GM23338 (cell line): Measurements from ENCODE around the gene PIANP. TPM values are rescaled to one million over a fixed set of nuclear protein-coding genes. Genes with fewer than 3 reads are reported as not detected.
A peak's percentile ranks its signal among the peaks of the same experiment; 100 is the strongest.

Source experiments
- ATAC-seq: fragments of 200-7000 bp; cut with Tn5 transposase; 3 replicates; pipeline ENCODE4 v1.9.1; 2020
- DNase-seq: peaks from one replicate; pipeline ENCODE4 v3.0.0-alpha.2; 2015; ENCODE audit warnings: low spot score
- H2AFZ ChIP-seq: fragments of 200-600 bp; sonication (generic); 2 replicates; pipeline ENCODE4 v1.8.0; 2016; ENCODE audit warnings: antibody characterized with exemption, mild to moderate bottlenecking, moderate library complexity
- H3F3A ChIP-seq: fragments of 200-600 bp; sonication (generic); replicated peaks from 2 replicates; pipeline ENCODE4 v1.8.0; 2017; ENCODE audit warnings: antibody characterized with exemption, mixed run types, low read depth
- H3K27ac ChIP-seq: fragments of 200-600 bp; sonication (generic); 2 replicates; pipeline ENCODE4 v1.6.1; 2016; ENCODE audit warnings: low read depth
- H3K27me3 ChIP-seq: fragments of 200-600 bp; sonication (generic); 2 replicates; pipeline ENCODE4 v1.8.0; 2016; ENCODE audit warnings: mild to moderate bottlenecking, mixed run types, moderate library complexity; ENCODE audit not compliant: insufficient read depth
- H3K36me3 ChIP-seq: fragments of 200-600 bp; sonication (generic); 2 replicates; pipeline ENCODE4 v1.8.0; 2016; ENCODE audit warnings: mild to moderate bottlenecking; ENCODE audit not compliant: insufficient read depth
- H3K4me1 ChIP-seq: fragments of 200-600 bp; sonication (generic); 2 replicates; pipeline ENCODE4 v1.8.0; 2016; ENCODE audit warnings: mild to moderate bottlenecking, moderate library complexity; ENCODE audit not compliant: insufficient read depth
- H3K4me2 ChIP-seq: fragments of 200-600 bp; sonication (generic); 2 replicates; pipeline ENCODE4 v1.7.1; 2017; ENCODE audit warnings: mixed run types
- H3K4me3 ChIP-seq: fragments of 200-600 bp; sonication (generic); 2 replicates; pipeline ENCODE4 v1.6.1; 2016; ENCODE audit warnings: mixed run types
- H3K79me2 ChIP-seq: fragments of 200-600 bp; sonication (generic); replicated peaks from 2 replicates; pipeline ENCODE4 v1.8.0; 2017; ENCODE audit warnings: mild to moderate bottlenecking; ENCODE audit not compliant: insufficient read depth
- H3K9me2 ChIP-seq: fragments of 200-600 bp; sonication (generic); 2 replicates; pipeline ENCODE4 v1.8.0; 2017; ENCODE audit not compliant: insufficient read depth
- H4K20me1 ChIP-seq: fragments of 200-600 bp; sonication (generic); replicated peaks from 2 replicates; pipeline ENCODE4 v1.8.0; 2017; ENCODE audit warnings: mild to moderate bottlenecking; ENCODE audit not compliant: insufficient read depth
- H3K27ac Mint-ChIP-seq: 2 replicates; pipeline ENCODE4 v1.8.0; 2020; ENCODE audit warnings: inconsistent platforms, mild to moderate bottlenecking, moderate library complexity, mixed read lengths
- H3K27me3 Mint-ChIP-seq: 3 replicates; pipeline ENCODE4 v1.8.0; 2022; ENCODE audit warnings: low read depth, mild to moderate bottlenecking, moderate library complexity, mixed read lengths, inconsistent platforms; ENCODE audit not compliant: insufficient read depth, poor library complexity
- H3K36me3 Mint-ChIP-seq: 3 replicates; pipeline ENCODE4 v1.8.0; 2021; ENCODE audit warnings: low read depth, mild to moderate bottlenecking, inconsistent platforms, moderate library complexity, mixed read lengths
- H3K4me1 Mint-ChIP-seq: 3 replicates; pipeline ENCODE4 v1.8.0; 2020; ENCODE audit warnings: mild to moderate bottlenecking, inconsistent platforms, mixed read lengths
- H3K4me3 Mint-ChIP-seq: 3 replicates; pipeline ENCODE4 v1.8.0; 2021; ENCODE audit warnings: moderate library complexity, mild to moderate bottlenecking, inconsistent platforms, mixed read lengths
- H3K9me3 Mint-ChIP-seq: 3 replicates; pipeline ENCODE4 v1.8.0; 2020; ENCODE audit warnings: moderate library complexity, mild to moderate bottlenecking, inconsistent platforms, mixed read lengths
- CTCF ChIP-seq, 2 experiments: fragments of 200-600 bp in 1 of 2; sonication (generic) in 1 of 2; conservative IDR thresholded peaks; 2 replicates each; pipeline versions ENCODE4 v1.5.1 to v1.6.1; 2016 to 2017; ENCODE audit warnings: antibody characterized with exemption in 2 of 2, low read depth in 2 of 2, mild to moderate bottlenecking in 2 of 2, moderate library complexity in 1 of 2
- REST ChIP-seq: IDR thresholded peaks from one replicate; pipeline ENCODE4 v1.6.1; 2018; ENCODE audit warnings: antibody characterized with exemption; ENCODE audit not compliant: unreplicated experiment
- polyA plus RNA-seq: library from polyadenylated mRNA; unstranded; fragments of >200 nt; fragmentation: Nextera tagmentation; extraction: Ambion mirVana; gene quantifications from 2 replicates; pipeline ENCODE4 v1.2.1, GENCODE V29; 2016
- total RNA-seq: library from RNA; depleted of rRNA; stranded (reverse); fragments of >200 nt; shearing (Covaris generic); gene quantifications from 2 replicates; pipeline ENCODE4 v1.2.3, GENCODE V29; 2014
- TF ChIP-seq, protein P1 (sequence below): fragments of 250-450 bp; sonication (Bioruptor Pico); IDR thresholded peaks from 2 replicates; pipeline ENCODE4 v1.5.0; 2020; ENCODE audit warnings: mild to moderate bottlenecking, moderate library complexity

Gene PIANP
- total and polyA plus RNA-seq, 2 experiments from 2014 or later, result 2.2 to 6.4 TPM

- DNase-seq (peak; percentile 62), ATAC-seq (no peak)
- no peak overlapping the region for H3K4me2 ChIP-seq
- H3K4me1 ChIP-seq, result no peaks in the 10 kb centered on the region
- no peak overlapping the region for H3K4me3 ChIP-seq
- no peaks in the 10 kb centered on the region for H3K27me3 ChIP-seq
- H3K79me2 ChIP-seq, result no peaks in the 10 kb centered on the region
- H3K27ac ChIP-seq, result no peak overlapping the region
- H3K9me3 Mint-ChIP-seq, result no peaks in the 10 kb centered on the region; the same call in 2 of the 3 replicates
- no peak overlapping the region for H3K27ac Mint-ChIP-seq
- H3K9me2 ChIP-seq, result no peaks in the 10 kb centered on the region
- TF ChIP-seq CTCF (conservative IDR thresholded peaks at IDR 0.05; ENCODE audit: low read depth in 2 of 2), result peak; percentile 39 to 49
- TF ChIP-seq, protein P1, sequence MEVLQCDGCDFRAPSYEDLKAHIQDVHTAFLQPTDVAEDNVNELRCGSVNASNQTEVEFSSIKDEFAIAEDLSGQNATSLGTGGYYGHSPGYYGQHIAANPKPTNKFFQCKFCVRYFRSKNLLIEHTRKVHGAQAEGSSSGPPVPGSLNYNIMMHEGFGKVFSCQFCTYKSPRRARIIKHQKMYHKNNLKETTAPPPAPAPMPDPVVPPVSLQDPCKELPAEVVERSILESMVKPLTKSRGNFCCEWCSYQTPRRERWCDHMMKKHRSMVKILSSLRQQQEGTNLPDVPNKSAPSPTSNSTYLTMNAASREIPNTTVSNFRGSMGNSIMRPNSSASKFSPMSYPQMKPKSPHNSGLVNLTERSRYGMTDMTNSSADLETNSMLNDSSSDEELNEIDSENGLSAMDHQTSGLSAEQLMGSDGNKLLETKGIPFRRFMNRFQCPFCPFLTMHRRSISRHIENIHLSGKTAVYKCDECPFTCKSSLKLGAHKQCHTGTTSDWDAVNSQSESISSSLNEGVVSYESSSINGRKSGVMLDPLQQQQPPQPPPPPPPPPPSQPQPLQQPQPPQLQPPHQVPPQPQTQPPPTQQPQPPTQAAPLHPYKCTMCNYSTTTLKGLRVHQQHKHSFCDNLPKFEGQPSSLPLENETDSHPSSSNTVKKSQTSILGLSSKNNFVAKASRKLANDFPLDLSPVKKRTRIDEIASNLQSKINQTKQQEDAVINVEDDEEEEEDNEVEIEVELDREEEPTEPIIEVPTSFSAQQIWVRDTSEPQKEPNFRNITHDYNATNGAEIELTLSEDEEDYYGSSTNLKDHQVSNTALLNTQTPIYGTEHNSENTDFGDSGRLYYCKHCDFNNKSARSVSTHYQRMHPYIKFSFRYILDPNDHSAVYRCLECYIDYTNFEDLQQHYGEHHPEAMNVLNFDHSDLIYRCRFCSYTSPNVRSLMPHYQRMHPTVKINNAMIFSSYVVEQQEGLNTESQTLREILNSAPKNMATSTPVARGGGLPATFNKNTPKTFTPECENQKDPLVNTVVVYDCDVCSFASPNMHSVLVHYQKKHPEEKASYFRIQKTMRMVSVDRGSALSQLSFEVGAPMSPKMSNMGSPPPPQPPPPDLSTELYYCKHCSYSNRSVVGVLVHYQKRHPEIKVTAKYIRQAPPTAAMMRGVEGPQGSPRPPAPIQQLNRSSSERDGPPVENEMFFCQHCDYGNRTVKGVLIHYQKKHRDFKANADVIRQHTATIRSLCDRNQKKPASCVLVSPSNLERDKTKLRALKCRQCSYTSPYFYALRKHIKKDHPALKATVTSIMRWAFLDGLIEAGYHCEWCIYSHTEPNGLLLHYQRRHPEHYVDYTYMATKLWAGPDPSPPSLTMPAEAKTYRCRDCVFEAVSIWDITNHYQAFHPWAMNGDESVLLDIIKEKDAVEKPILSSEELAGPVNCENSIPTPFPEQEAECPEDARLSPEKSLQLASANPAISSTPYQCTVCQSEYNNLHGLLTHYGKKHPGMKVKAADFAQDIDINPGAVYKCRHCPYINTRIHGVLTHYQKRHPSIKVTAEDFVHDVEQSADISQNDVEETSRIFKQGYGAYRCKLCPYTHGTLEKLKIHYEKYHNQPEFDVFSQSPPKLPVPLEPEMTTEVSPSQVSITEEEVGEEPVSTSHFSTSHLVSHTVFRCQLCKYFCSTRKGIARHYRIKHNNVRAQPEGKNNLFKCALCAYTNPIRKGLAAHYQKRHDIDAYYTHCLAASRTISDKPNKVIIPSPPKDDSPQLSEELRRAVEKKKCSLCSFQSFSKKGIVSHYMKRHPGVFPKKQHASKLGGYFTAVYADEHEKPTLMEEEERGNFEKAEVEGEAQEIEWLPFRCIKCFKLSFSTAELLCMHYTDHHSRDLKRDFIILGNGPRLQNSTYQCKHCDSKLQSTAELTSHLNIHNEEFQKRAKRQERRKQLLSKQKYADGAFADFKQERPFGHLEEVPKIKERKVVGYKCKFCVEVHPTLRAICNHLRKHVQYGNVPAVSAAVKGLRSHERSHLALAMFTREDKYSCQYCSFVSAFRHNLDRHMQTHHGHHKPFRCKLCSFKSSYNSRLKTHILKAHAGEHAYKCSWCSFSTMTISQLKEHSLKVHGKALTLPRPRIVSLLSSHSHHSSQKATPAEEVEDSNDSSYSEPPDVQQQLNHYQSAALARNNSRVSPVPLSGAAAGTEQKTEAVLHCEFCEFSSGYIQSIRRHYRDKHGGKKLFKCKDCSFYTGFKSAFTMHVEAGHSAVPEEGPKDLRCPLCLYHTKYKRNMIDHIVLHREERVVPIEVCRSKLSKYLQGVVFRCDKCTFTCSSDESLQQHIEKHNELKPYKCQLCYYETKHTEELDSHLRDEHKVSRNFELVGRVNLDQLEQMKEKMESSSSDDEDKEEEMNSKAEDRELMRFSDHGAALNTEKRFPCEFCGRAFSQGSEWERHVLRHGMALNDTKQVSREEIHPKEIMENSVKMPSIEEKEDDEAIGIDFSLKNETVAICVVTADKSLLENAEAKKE (CRISPR knock-in tag), result no peak
- no peaks in the 10 kb centered on the region for H3K27me3 Mint-ChIP-seq
- H3K4me1 Mint-ChIP-seq, result no peaks in the 10 kb centered on the region
- peaks cover 10% of the 10 kb centered on the region for H3K36me3 ChIP-seq
- peaks cover 7% of the 10 kb centered on the region; the same call in 1 of the 2 replicates for H4K20me1 ChIP-seq
- H3K36me3 Mint-ChIP-seq, result peaks cover 39% of the 10 kb centered on the region
- H2AFZ ChIP-seq, result no peak overlapping the region
- peaks cover 15% of the 10 kb centered on the region; the same call in 1 of the 2 replicates for H3F3A ChIP-seq
- no peak overlapping the region; the same call in 2 of the 3 replicates for H3K4me3 Mint-ChIP-seq
Measured at GRCh38 chr12:6652391-6652790, 48.2 kb downstream of the PIANP start.

DNA sequence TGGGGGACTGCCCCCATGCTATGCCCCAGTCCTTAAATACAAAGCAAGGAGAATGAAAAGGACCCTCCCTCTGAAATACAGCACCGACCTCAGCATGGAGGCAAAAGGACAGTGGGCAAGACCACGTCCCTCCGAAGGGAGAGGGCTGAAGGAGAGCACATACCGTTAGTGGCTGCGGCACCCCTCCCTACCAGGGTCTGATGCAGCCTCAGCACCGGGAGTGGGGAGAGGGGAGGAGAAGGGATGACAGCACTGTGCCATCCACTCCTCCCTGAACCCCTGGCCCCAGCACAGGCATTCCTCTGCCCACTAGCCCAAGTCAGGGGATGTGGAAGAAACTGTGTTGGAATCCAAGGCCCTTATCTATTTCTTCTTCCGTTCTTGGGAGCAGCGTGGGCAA is 49.8 kb downstream of the PIANP start:
- Histone ChIP-seq H2AFZ (no peak overlapping the region), H3K9me2 (no peaks in the 10 kb centered on the region), H3K4me1 (no peaks in the 10 kb centered on the region), H3K4me2 (no peak overlapping the region), H3K27me3 (peaks cover 11% of the 10 kb centered on the region), H3K79me2 (no peaks in the 10 kb centered on the region), H3K4me3 (no peak overlapping the region), H3K27ac (no peak overlapping the region), H3F3A (peaks cover 15% of the 10 kb centered on the region; the same call in 1 of the 2 replicates), H3K36me3 (peaks cover 10% of the 10 kb centered on the region), H4K20me1 (peaks cover 7% of the 10 kb centered on the region; the same call in 1 of the 2 replicates)
- Mint-ChIP-seq H3K4me3 (no peak overlapping the region), H3K27ac (no peak overlapping the region), H3K9me3 (no peaks in the 10 kb centered on the region), H3K27me3 (no peaks in the 10 kb centered on the region), H3K36me3 (peaks cover 33% of the 10 kb centered on the region), H3K4me1 (no peaks in the 10 kb centered on the region)
- no peak for ATAC-seq
- DNase-seq, result no peak
- no peak for TF ChIP-seq REST
